GM13976 (cell line): ENCODE data around the gene ANKLE2.
"Not testable (repeated sequence)": the region's sequence is repeated elsewhere in the genome, so short reads cannot be mapped to it uniquely, and the experiment has no call there.

Source experiments
- DNase-seq: peaks from one replicate; pipeline ENCODE4 v3.0.0; 2012; ENCODE audit warnings: low spot score
- CTCF ChIP-seq: IDR thresholded peaks from 2 replicates; pipeline ENCODE4 v1.5.1; 2012; ENCODE audit warnings: borderline replicate concordance, mild to moderate bottlenecking; ENCODE audit not compliant: insufficient read depth; ENCODE audit errors: extremely low read depth, missing control alignments, control extremely low read depth
- in situ Hi-C: fragments of 300-500 bp; cut with MboI; formaldehyde crosslinking; loops from one replicate; pipeline ENCODE4 v1.12.0; 2022; ENCODE audit warnings: low sequenced_read_pairs, mixed read lengths, inconsistent platforms; ENCODE audit not compliant: unreplicated experiment

The ANKLE2 gene

GRCh38 chr12:132761921-132762583 lies 420 bp upstream of the ANKLE2 start:
- TF ChIP-seq CTCF, result peak; percentile 44
- in situ Hi-C loops, result no loop called here
- peak; percentile 97 for DNase-seq

GRCh38 chr12:132759359-132759758 lies 2.3 kb downstream of the ANKLE2 start:
- in situ Hi-C loops, result no loop called here
- no peak for DNase-seq
- no peak for TF ChIP-seq CTCF

- in situ Hi-C loops, DNase-seq: not testable (repeated sequence)
Observed at GRCh38 chr12:132758825-132759224, 2.8 kb downstream of the ANKLE2 start.

GRCh38 chr12:132754160-132754932 lies 7.3 kb downstream of the ANKLE2 start:
- no peak for TF ChIP-seq CTCF
- in situ Hi-C loops, result no loop called here
- DNase-seq, result no peak

GRCh38 chr12:132753670-132754069 lies 8.0 kb downstream of the ANKLE2 start:
- DNase-seq, in situ Hi-C loops: not testable (repeated sequence)

- TF ChIP-seq CTCF, result no peak
- in situ Hi-C loops, result no loop called here
Observed at GRCh38 chr12:132748319-132748718, 13.3 kb downstream of the ANKLE2 start.

GRCh38 chr12:132747896-132748295 lies 13.7 kb downstream of the ANKLE2 start:
- TF ChIP-seq CTCF, result no peak
- no peak for DNase-seq
- in situ Hi-C loops, result no loop called here

More at GRCh38 chr12:132748319-132748718, 13.3 kb downstream of the ANKLE2 start:
- no peak for DNase-seq
